Measurements from ENCODE around the gene LGMN.

Gene LGMN

GRCh38 chr14:92670643-92671366 is 77.6 kb downstream of the LGMN start:
- no peak for DNase-seq

GRCh38 chr14:92670160-92670559 is 78.3 kb downstream of the LGMN start:
- DNase-seq, result no peak

GRCh38 chr14:92668276-92668973 is 80.0 kb downstream of the LGMN start:
- DNase-seq, result no peak

GRCh38 chr14:92666251-92666650 is 82.2 kb downstream of the LGMN start:
- no peak for DNase-seq

- no peak for DNase-seq
Observed at GRCh38 chr14:92665661-92666110, 82.7 kb downstream of the LGMN start.

GRCh38 chr14:92663049-92663448 is 85.4 kb downstream of the LGMN start:
- DNase-seq, result no peak

- no peak for DNase-seq
Observed at GRCh38 chr14:92660571-92660970, 87.9 kb downstream of the LGMN start.

- DNase-seq, result no peak
Observed at GRCh38 chr14:92659765-92660561, 88.5 kb downstream of the LGMN start.

GRCh38 chr14:92658684-92659083 is 89.7 kb downstream of the LGMN start:
- no peak for DNase-seq

GRCh38 chr14:92658160-92658559 is 90.3 kb downstream of the LGMN start:
- DNase-seq, result no peak

GRCh38 chr14:92657457-92658142 is 90.8 kb downstream of the LGMN start:
- no peak for DNase-seq

GRCh38 chr14:92656306-92657081 is 91.9 kb downstream of the LGMN start:
- DNase-seq, result no peak

- DNase-seq, result no peak
Observed at GRCh38 chr14:92655419-92656201, 92.8 kb downstream of the LGMN start.

GRCh38 chr14:92654239-92654901 is 94.1 kb downstream of the LGMN start:
- no peak for DNase-seq

All from NCI-H187 (cell line).